Progenitor cell of endocrine pancreas (in vitro differentiated cells): ENCODE data around the gene ANGPTL4. TPM values are rescaled to one million over a fixed set of nuclear protein-coding genes. Genes with fewer than 3 reads are reported as not detected.
A peak's percentile ranks its signal among the peaks of the same experiment; 100 is the strongest.
"Not testable (repeated sequence)": the region's sequence is repeated elsewhere in the genome, so short reads cannot be mapped to it uniquely, and the experiment has no call there.

ENCODE experiments used
- DNase-seq: peaks from one replicate; pipeline ENCODE4 v3.0.0; 2021; ENCODE audit warnings: low spot score; ENCODE audit not compliant: unreplicated experiment
- H3K27ac Mint-ChIP-seq: 2 replicates; pipeline ENCODE4 v1.8.0; 2021; ENCODE audit warnings: mild to moderate bottlenecking, moderate library complexity, mixed read lengths
- H3K27me3 Mint-ChIP-seq: 2 replicates; pipeline ENCODE4 v1.8.0; 2021; ENCODE audit warnings: mixed read lengths
- H3K36me3 Mint-ChIP-seq: 2 replicates; pipeline ENCODE4 v1.8.0; 2022; ENCODE audit warnings: mixed read lengths; ENCODE audit not compliant: insufficient read depth
- H3K4me1 Mint-ChIP-seq: 2 replicates; pipeline ENCODE4 v1.8.0; 2021; ENCODE audit warnings: low read depth, mixed read lengths
- H3K4me3 Mint-ChIP-seq: 2 replicates; pipeline ENCODE4 v1.8.0; 2021; ENCODE audit warnings: low read depth, mild to moderate bottlenecking, moderate library complexity, mixed read lengths
- H3K9me3 Mint-ChIP-seq: 2 replicates; pipeline ENCODE4 v1.8.0; 2021; ENCODE audit warnings: low read depth, mixed read lengths
- CTCF ChIP-seq: fragments of 200-600 bp; sonication (generic); IDR thresholded peaks from one replicate; pipeline ENCODE4 v1.5.0; 2021; ENCODE audit warnings: antibody characterized with exemption, mild to moderate bottlenecking; ENCODE audit not compliant: unreplicated experiment
- total RNA-seq: library from RNA; stranded (reverse); gene quantifications from 2 replicates; pipeline ENCODE4 v1.2.1, GENCODE V29; 2021

Gene ANGPTL4
- total RNA-seq, 1 donor from 2014 or later, result 0.77 TPM

DNA sequence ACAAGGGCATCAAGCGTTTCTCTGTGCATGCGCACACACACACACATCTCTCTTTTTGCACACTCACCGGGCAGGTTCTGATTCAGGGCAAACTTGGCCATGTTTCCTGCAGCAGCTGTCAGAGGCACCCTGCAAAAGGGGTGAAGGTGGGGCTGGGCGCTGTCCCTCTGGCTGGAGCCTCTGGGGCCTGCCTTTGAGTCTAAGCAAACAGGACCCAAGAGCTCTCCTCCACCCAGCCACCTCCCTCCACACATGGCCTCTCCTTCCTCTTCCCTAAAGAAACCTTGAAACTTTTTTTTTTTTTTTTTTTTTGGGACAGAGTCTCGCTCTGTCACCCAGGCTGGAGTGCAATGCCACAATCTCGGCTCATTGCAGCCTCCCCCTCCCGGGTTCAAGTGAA, 26.2 kb upstream of the ANGPTL4 start:
- H3K4me1 Mint-ChIP-seq, result no peaks in the 10 kb centered on the region
- peaks cover 63% of the 10 kb centered on the region for H3K27me3 Mint-ChIP-seq

GRCh38 chr19:8338835-8339234, 25.1 kb upstream of the ANGPTL4 start:
- TF ChIP-seq CTCF, result no peak
- Mint-ChIP-seq H3K9me3 (no peaks in the 10 kb centered on the region), H3K4me3 (no peak overlapping the region), H3K27ac (no peak overlapping the region), H3K36me3 (no peaks in the 10 kb centered on the region), H3K27me3 (peaks cover 65% of the 10 kb centered on the region), H3K4me1 (no peaks in the 10 kb centered on the region)
- DNase-seq, result no peak

More for the DNA sequence above, 26.2 kb upstream of the ANGPTL4 start:
- H3K36me3 Mint-ChIP-seq, result no peaks in the 10 kb centered on the region
- no peak overlapping the region for H3K4me3 Mint-ChIP-seq
- TF ChIP-seq CTCF, result no peak
- H3K27ac Mint-ChIP-seq, result no peak overlapping the region
- no peak for DNase-seq
- H3K9me3 Mint-ChIP-seq, result no peaks in the 10 kb centered on the region

GRCh38 chr19:8340341-8341096, 23.4 kb upstream of the ANGPTL4 start:
- H3K9me3 Mint-ChIP-seq, result no peaks in the 10 kb centered on the region
- no peaks in the 10 kb centered on the region for H3K4me1 Mint-ChIP-seq
- peak; percentile 35 for TF ChIP-seq CTCF
- H3K27ac Mint-ChIP-seq, result no peak overlapping the region
- H3K27me3 Mint-ChIP-seq, result peaks cover 65% of the 10 kb centered on the region
- no peak for DNase-seq
- no peak overlapping the region for H3K4me3 Mint-ChIP-seq
- H3K36me3 Mint-ChIP-seq, result no peaks in the 10 kb centered on the region

GRCh38 chr19:8341504-8341903, 22.5 kb upstream of the ANGPTL4 start:
- not testable (repeated sequence) for DNase-seq, H3K27ac Mint-ChIP-seq, H3K36me3 Mint-ChIP-seq, H3K4me1 Mint-ChIP-seq, H3K4me3 Mint-ChIP-seq, H3K9me3 Mint-ChIP-seq
- peaks cover 58% of the 10 kb centered on the region for H3K27me3 Mint-ChIP-seq

DNA sequence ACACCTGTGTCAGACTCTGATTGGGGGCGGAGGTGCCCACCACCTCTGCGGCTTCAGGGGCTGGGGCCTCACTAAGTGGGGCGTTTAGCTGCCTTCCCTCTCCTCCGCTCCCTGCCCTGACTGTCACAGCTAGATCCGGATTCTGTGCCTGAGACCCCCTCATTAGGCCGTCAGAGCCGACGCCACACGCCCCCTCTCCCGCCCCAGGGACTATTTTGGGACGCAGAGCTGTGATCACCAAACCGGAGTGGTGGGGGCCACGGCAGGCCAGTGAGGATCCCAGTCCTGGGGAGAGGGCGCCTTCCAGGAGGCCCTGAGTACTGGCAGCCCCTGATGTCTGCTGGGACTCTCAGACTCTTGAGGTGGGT, 21.7 kb upstream of the ANGPTL4 start:
- no peaks in the 10 kb centered on the region for H3K4me1 Mint-ChIP-seq
- TF ChIP-seq CTCF, result no peak
- DNase-seq, result no peak
- no peaks in the 10 kb centered on the region for H3K9me3 Mint-ChIP-seq
- no peak overlapping the region for H3K27ac Mint-ChIP-seq
- no peak overlapping the region for H3K4me3 Mint-ChIP-seq
- no peaks in the 10 kb centered on the region for H3K36me3 Mint-ChIP-seq
- H3K27me3 Mint-ChIP-seq, result peaks cover 55% of the 10 kb centered on the region

DNA sequence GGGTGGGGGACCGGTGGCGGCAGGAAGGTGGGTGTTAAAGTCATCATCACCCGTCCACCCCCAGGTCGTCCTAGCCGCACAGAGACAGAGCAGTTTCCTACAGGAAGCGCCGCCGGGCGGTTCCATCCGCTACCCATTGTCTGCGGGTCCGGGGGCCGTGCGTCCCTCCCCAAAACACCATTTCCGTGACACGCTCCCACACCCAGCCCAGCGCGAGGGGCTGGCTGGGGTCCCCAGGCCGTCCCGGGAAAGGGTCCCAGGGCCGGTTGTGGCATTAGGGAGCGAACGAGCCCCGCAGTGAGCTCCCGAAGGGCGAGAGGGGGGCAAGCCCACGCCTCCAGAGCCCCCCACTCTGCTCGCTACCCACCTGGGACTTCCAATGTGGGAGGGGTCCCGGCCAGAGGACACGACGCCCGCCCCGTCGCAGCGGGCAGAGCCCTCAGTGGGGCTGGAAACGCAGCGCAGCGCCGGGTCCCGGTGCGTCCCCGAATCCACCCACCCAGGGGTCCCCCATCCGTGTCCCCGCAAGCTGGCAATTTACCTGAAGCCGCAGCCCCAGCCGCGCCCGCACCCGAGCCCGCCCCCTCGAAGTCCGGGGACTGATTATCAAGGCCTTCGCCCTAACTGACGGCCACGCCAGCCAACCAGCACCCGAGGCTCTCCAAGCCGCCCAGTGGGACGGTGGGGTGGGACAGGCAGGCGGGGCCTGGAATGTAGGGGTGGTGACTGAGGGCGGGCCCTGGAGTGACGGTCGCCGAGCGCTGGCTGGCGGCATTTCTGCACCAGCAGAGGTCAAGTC, 21.1 kb upstream of the ANGPTL4 start, which contains the start of gene KANK3:
KANK3 (minus strand) TSS at position 579 of the 799 bp plus-strand sequence. CDS start 5,434 bp downstream, outside the sequence.
- H3K36me3 Mint-ChIP-seq, result no peaks in the 10 kb centered on the region
- H3K27me3 Mint-ChIP-seq, result peaks cover 49% of the 10 kb centered on the region

More for the DNA sequence above, 21.1 kb upstream of the ANGPTL4 start, which contains the start of gene KANK3:
- peak; percentile 92 for DNase-seq
- H3K27ac Mint-ChIP-seq, result no peak within 1 kb of the TSS
- no peaks in the 10 kb centered on the region for H3K9me3 Mint-ChIP-seq
- no peaks in the 10 kb centered on the region for H3K4me1 Mint-ChIP-seq
- TF ChIP-seq CTCF, result no peak
- H3K4me3 Mint-ChIP-seq, result peak within 1 kb of the TSS; percentile 58
